H1 (cell line): Measurements from ENCODE around the gene TCF4. TPM values are rescaled to one million over a fixed set of nuclear protein-coding genes. Genes with fewer than 3 reads are reported as not detected.
A peak's percentile ranks its signal among the peaks of the same experiment; 100 is the strongest.

Experiments
- CBX5 ChIP-seq: fragments of 300-800, 300-1000 bp; sonication (generic); IDR thresholded peaks from 2 replicates; pipeline ENCODE4 v1.7.1; 2016; ENCODE audit warnings: antibody characterized with exemption, low read length, low read depth
- CBX8 ChIP-seq: fragments of 300-800, 300-1000 bp; sonication (generic); IDR thresholded peaks from 2 replicates; pipeline ENCODE4 v1.7.1; 2016; ENCODE audit warnings: low read depth, low read length, borderline replicate concordance
- CHD7 ChIP-seq: fragments of 300-600 bp; sonication (generic); IDR thresholded peaks from 2 replicates; pipeline ENCODE4 v1.7.1; 2012; ENCODE audit warnings: low read length, moderate library complexity, mild to moderate bottlenecking, inconsistent platforms; ENCODE audit not compliant: insufficient replicate concordance
- MAX ChIP-seq: IDR thresholded peaks from 2 replicates; pipeline ENCODE4 v1.6.1; 2012; ENCODE audit warnings: inconsistent platforms
- POLR2A ChIP-seq, 2 experiments: IDR thresholded peaks; 1 replicate in 1 of 2; 2 replicates in 1 of 2; pipeline ENCODE4 v1.6.1; 2011; ENCODE audit warnings: low read depth in 2 of 2, low read length in 2 of 2, mild to moderate bottlenecking in 2 of 2; ENCODE audit errors: control extremely low read depth in 1 of 2
- RAD21 ChIP-seq, 2 experiments: IDR thresholded peaks in 1 of 2; conservative IDR thresholded peaks in 1 of 2; 2 replicates each; pipeline ENCODE4 v1.6.1; 2011; ENCODE audit warnings: low read depth in 2 of 2, low read length in 2 of 2, improper control_type of control experiment in 1 of 2, inconsistent platforms in 1 of 2, mild to moderate bottlenecking in 1 of 2, moderate library complexity in 1 of 2
- RBBP5 ChIP-seq: IDR thresholded peaks from 2 replicates; pipeline ENCODE4 v1.7.1; 2012; ENCODE audit warnings: low read depth, mild to moderate bottlenecking, inconsistent platforms, low read length, moderate library complexity, borderline replicate concordance
- SIRT6 ChIP-seq: IDR thresholded peaks from one replicate; pipeline ENCODE4 v1.7.1; 2012; ENCODE audit warnings: low read length, inconsistent platforms
- USF2 ChIP-seq: IDR thresholded peaks from 2 replicates; pipeline ENCODE4 v1.6.1; 2011; ENCODE audit warnings: low read length, improper control_type of control experiment
- YY1 ChIP-seq: IDR thresholded peaks from 2 replicates; pipeline ENCODE4 v1.6.1; 2011; ENCODE audit warnings: low read depth, mild to moderate bottlenecking, low read length
- polyA plus RNA-seq, 7 experiments: library from polyadenylated mRNA; depleted of rRNA in 3 of 7; stranded (reverse) in 5 of 7; unstranded in 2 of 7; fragments of >200 nt in 5 of 7; fragments of 200-250 nt in 2 of 7; gene quantifications; 1 replicate in 5 of 7; 2 replicates in 1 of 7; 4 replicates in 1 of 7; pipeline versions ENCODE4 v1.2.1 to v1.2.3, GENCODE V29; 2011 to 2013; ENCODE audit warnings: missing spikeins in 2 of 7, mixed read lengths in 2 of 7
- total RNA-seq: library from RNA; stranded (reverse); fragmentation: NEBNext Ultra II Directional; extraction: Animal tissue kit (Norgen Biotek cat#: 25700); gene quantifications from 2 replicates; pipeline ENCODE4 v1.2.1, GENCODE V29; 2021

Gene TCF4
- total and polyA plus RNA-seq, 2 of the 8 experiments (the other 6 are each of a cell fraction or from before 2014, with no cell fraction given), result 59.3 to 118 TPM

- TF ChIP-seq CHD7 (peak; percentile 49), MAX (peak; percentile 45; the same call in 1 of the 2 replicates), CBX5 (no peak), RAD21 (IDR thresholded peaks at IDR 0.05 in 1 of 2, conservative IDR thresholded peaks at IDR 0.05 in 1 of 2; ENCODE audit: low read depth in 2 of 2, low read length in 2 of 2) (0 out of 4 replicates have a peak, but pooled peaks of 1 of the 2 experiments have one; percentile 5), YY1 (peak; percentile 68), POLR2A (IDR thresholded peaks at IDR 0.05; ENCODE audit: control extremely low read depth in 1 of 2, low read depth in 2 of 2, low read length in 2 of 2) (0 out of 3 replicates have a peak, but pooled peaks of 1 of the 2 experiments have one; percentile 26), SIRT6 (no peak), USF2 (no peak), RBBP5 (0 out of 2 replicates have a peak, but pooled peaks have one; percentile 25), CBX8 (no peak)
Measured at GRCh38 chr18:55439056-55439455, 148.9 kb downstream of the TCF4 start (continued).
